Parathyroid adenoma (tissue), 2 donors: ENCODE measurements around the gene IMMP2L.

ENCODE experiments used
- H2AFZ ChIP-seq: fragments of 300-600 bp; sonication (generic); one replicate; pipeline ENCODE4 v1.7.0; 2017; ENCODE audit warnings: antibody characterized with exemption, mild to moderate bottlenecking
- H3K27ac ChIP-seq: fragments of 300-600 bp; sonication (generic); one replicate; pipeline ENCODE4 v1.7.0; 2017
- H3K27me3 ChIP-seq: fragments of 300-600 bp; sonication (generic); one replicate; pipeline ENCODE4 v1.7.0; 2017; ENCODE audit warnings: low read length; ENCODE audit not compliant: control insufficient read depth, insufficient read depth
- H3K36me3 ChIP-seq: fragments of 300-600 bp; sonication (generic); one replicate; pipeline ENCODE4 v1.7.0; 2017; ENCODE audit warnings: low read length; ENCODE audit not compliant: control insufficient read depth, insufficient read depth
- H3K4me1 ChIP-seq: fragments of 300-600 bp; sonication (generic); one replicate; pipeline ENCODE4 v1.7.0; 2017; ENCODE audit warnings: control low read depth
- H3K4me2 ChIP-seq: fragments of 300-600 bp; sonication (generic); one replicate; pipeline ENCODE4 v1.7.0; 2017; ENCODE audit warnings: low read length
- H3K4me3 ChIP-seq: fragments of 300-600 bp; sonication (generic); one replicate; pipeline ENCODE4 v1.7.0; 2017; ENCODE audit warnings: low read depth, low read length
- H3K79me2 ChIP-seq: fragments of 300-600 bp; sonication (generic); one replicate; pipeline ENCODE4 v1.7.0; 2017; ENCODE audit warnings: control low read depth
- H3K9ac ChIP-seq: fragments of 300-600 bp; sonication (generic); one replicate; pipeline ENCODE4 v1.7.0; 2017; ENCODE audit warnings: mild to moderate bottlenecking
- H3K9me3 ChIP-seq: fragments of 300-600 bp; sonication (generic); one replicate; pipeline ENCODE4 v1.7.0; 2017; ENCODE audit warnings: low read length; ENCODE audit not compliant: control insufficient read depth
- CTCF ChIP-seq: fragments of 300-600 bp; sonication (generic); IDR thresholded peaks from one replicate; pipeline ENCODE4 v1.7.0; 2017; ENCODE audit warnings: antibody characterized with exemption, mild to moderate bottlenecking
- donor health status: primary hyperparathyroidism.

IMMP2L gene

GRCh38 chr7:111409714-111410422 is 152.4 kb downstream of the IMMP2L start:
- no peak overlapping the region for H2AFZ ChIP-seq
- H3K4me1 ChIP-seq = peaks cover 2% of the 10 kb centered on the region
- peaks cover 6% of the 10 kb centered on the region for H3K79me2 ChIP-seq
- H3K27ac ChIP-seq = no peak overlapping the region
- H3K4me3 ChIP-seq = no peak overlapping the region
- TF ChIP-seq CTCF = no peak
- no peak overlapping the region for H3K9ac ChIP-seq
- H3K36me3 ChIP-seq = no peaks in the 10 kb centered on the region
- no peaks in the 10 kb centered on the region for H3K9me3 ChIP-seq
- H3K27me3 ChIP-seq = no peaks in the 10 kb centered on the region
- H3K4me2 ChIP-seq = no peak overlapping the region

GRCh38 chr7:111408724-111409123 is 153.6 kb downstream of the IMMP2L start:
- Histone ChIP-seq H3K9ac (no peak overlapping the region), H3K27me3 (no peaks in the 10 kb centered on the region), H2AFZ (no peak overlapping the region), H3K9me3 (no peaks in the 10 kb centered on the region), H3K36me3 (no peaks in the 10 kb centered on the region), H3K4me1 (peaks cover 2% of the 10 kb centered on the region), H3K4me2 (no peak overlapping the region), H3K79me2 (peaks cover 6% of the 10 kb centered on the region), H3K4me3 (no peak overlapping the region), H3K27ac (no peak overlapping the region)
- no peak for TF ChIP-seq CTCF

GRCh38 chr7:111407258-111407657 is 155.0 kb downstream of the IMMP2L start:
- H3K79me2 ChIP-seq = peaks cover 6% of the 10 kb centered on the region
- no peak for TF ChIP-seq CTCF
- no peak overlapping the region for H3K27ac ChIP-seq
- peaks cover 2% of the 10 kb centered on the region for H3K4me1 ChIP-seq
- H3K4me2 ChIP-seq = no peak overlapping the region
- no peak overlapping the region for H3K9ac ChIP-seq
- H3K36me3 ChIP-seq = no peaks in the 10 kb centered on the region
- no peak overlapping the region for H3K4me3 ChIP-seq
- no peak overlapping the region for H2AFZ ChIP-seq
- no peaks in the 10 kb centered on the region for H3K27me3 ChIP-seq
- no peaks in the 10 kb centered on the region for H3K9me3 ChIP-seq

- Histone ChIP-seq H3K9me3 (no peaks in the 10 kb centered on the region), H3K27me3 (no peaks in the 10 kb centered on the region), H3K4me1 (peaks cover 2% of the 10 kb centered on the region), H3K79me2 (peaks cover 6% of the 10 kb centered on the region), H3K27ac (no peak overlapping the region), H2AFZ (no peak overlapping the region), H3K9ac (no peak overlapping the region), H3K4me3 (no peak overlapping the region), H3K4me2 (no peak overlapping the region), H3K36me3 (no peaks in the 10 kb centered on the region)
- no peak for TF ChIP-seq CTCF
Measured at GRCh38 chr7:111405621-111406020, 156.7 kb downstream of the IMMP2L start.

- no peaks in the 10 kb centered on the region for H3K36me3 ChIP-seq
- TF ChIP-seq CTCF = no peak
Measured at GRCh38 chr7:111401516-111401915, 160.8 kb downstream of the IMMP2L start.

More at GRCh38 chr7:111401516-111401915, 160.8 kb downstream of the IMMP2L start:
- H3K79me2 ChIP-seq = peaks cover 3% of the 10 kb centered on the region
- no peak overlapping the region for H3K9ac ChIP-seq
- H3K4me1 ChIP-seq = no peaks in the 10 kb centered on the region
- H3K9me3 ChIP-seq = no peaks in the 10 kb centered on the region
- H3K4me3 ChIP-seq = no peak overlapping the region
- no peak overlapping the region for H3K27ac ChIP-seq
- no peaks in the 10 kb centered on the region for H3K27me3 ChIP-seq
- no peak overlapping the region for H3K4me2 ChIP-seq
- H2AFZ ChIP-seq = no peak overlapping the region
